Effector memory CD8-positive, alpha-beta T cell (primary cell): ENCODE measurements around the gene BBC3.
"Not testable (repeated sequence)": the region's sequence is repeated elsewhere in the genome, so short reads cannot be mapped to it uniquely, and the experiment has no call there.

ENCODE experiments used
- ATAC-seq: fragments of 150-1000 bp; cut with Tn5 transposase; replicated peaks from 2 replicates; pipeline ENCODE4 v1.10.0; 2021; ENCODE audit warnings: mild to moderate bottlenecking, moderate library complexity
- DNase-seq, 3 experiments: peaks; one replicate each; pipeline ENCODE4 v3.0.0; 2021
- H3K27ac Mint-ChIP-seq, 2 donors: one replicate each; pipeline ENCODE4 v1.8.0; 2022; ENCODE audit warnings: mild to moderate bottlenecking in 2 of 2, mixed read lengths in 2 of 2, moderate library complexity in 2 of 2
- H3K27me3 Mint-ChIP-seq, 2 donors: one replicate each; pipeline ENCODE4 v1.8.0; 2022; ENCODE audit warnings: mixed read lengths in 2 of 2
- H3K36me3 Mint-ChIP-seq: one replicate; pipeline ENCODE4 v1.8.0; 2022; ENCODE audit warnings: mild to moderate bottlenecking, moderate library complexity, mixed read lengths; ENCODE audit not compliant: insufficient read depth
- H3K4me1 Mint-ChIP-seq, 2 donors: one replicate each; pipeline ENCODE4 v1.8.0; 2022; ENCODE audit warnings: low read depth in 2 of 2, mixed read lengths in 2 of 2
- H3K4me3 Mint-ChIP-seq, 2 donors: one replicate each; pipeline ENCODE4 v1.8.0; 2022; ENCODE audit warnings: mild to moderate bottlenecking in 2 of 2, mixed read lengths in 2 of 2, moderate library complexity in 2 of 2
- H3K9me3 Mint-ChIP-seq, 2 donors: one replicate each; pipeline ENCODE4 v1.8.0; 2022; ENCODE audit warnings: mixed read lengths in 2 of 2

The BBC3 gene

GRCh38 chr19:47268028-47268427 is 37.0 kb upstream of the BBC3 start:
- no peak for ATAC-seq
- no peak overlapping the region for H3K4me3 Mint-ChIP-seq
- no peaks in the 10 kb centered on the region for H3K27me3 Mint-ChIP-seq
- peaks cover 49% of the 10 kb centered on the region for H3K36me3 Mint-ChIP-seq
- no peaks in the 10 kb centered on the region for H3K9me3 Mint-ChIP-seq
- H3K4me1 Mint-ChIP-seq: peaks cover 9 to 11% of the 10 kb centered on the region in 2 donors
- no peak for DNase-seq
- H3K27ac Mint-ChIP-seq: peak overlapping the region in 1 of 2 donors; percentile 20

GRCh38 chr19:47267350-47267759 is 36.4 kb upstream of the BBC3 start:
- Mint-ChIP-seq H3K4me1 (peaks cover 2 to 5% of the 10 kb centered on the region in 2 donors), H3K9me3 (no peaks in the 10 kb centered on the region), H3K27me3 (no peaks in the 10 kb centered on the region), H3K4me3 (no peak overlapping the region), H3K27ac (no peak overlapping the region), H3K36me3 (peaks cover 50% of the 10 kb centered on the region)
- no peak for ATAC-seq
- no peak for DNase-seq

- H3K27me3 Mint-ChIP-seq: no peaks in the 10 kb centered on the region
These were observed 35.5 kb upstream of the BBC3 start for GRCh38 chr19:47266401-47266941.

DNA sequence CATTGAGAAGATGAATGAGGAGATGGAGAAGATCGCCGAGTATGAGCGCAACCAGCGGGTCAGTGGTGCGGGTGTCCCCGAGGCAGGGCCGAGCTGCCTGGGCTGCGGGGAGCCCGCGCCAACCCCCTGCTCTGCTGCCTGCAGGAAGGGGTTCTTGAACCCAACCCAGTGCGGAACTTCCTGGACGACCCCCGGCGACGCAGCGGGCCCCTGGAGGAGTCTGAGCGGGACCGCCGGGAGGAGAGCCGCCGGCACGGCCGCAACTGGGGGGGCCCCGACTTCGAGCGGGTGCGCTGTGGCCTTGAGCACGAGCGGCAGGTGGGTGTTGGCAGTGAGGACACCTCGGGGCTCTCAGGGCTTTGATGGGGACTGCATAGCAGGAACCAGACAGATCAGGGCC is 33.6 kb upstream of the BBC3 start:
- no peak overlapping the region for H3K27ac Mint-ChIP-seq
- no peak overlapping the region for H3K4me3 Mint-ChIP-seq
- H3K9me3 Mint-ChIP-seq: no peaks in the 10 kb centered on the region
- H3K36me3 Mint-ChIP-seq: peaks cover 56% of the 10 kb centered on the region
- H3K27me3 Mint-ChIP-seq: no peaks in the 10 kb centered on the region
- no peak for DNase-seq
- H3K4me1 Mint-ChIP-seq: peaks cover 0 to 10% of the 10 kb centered on the region in 2 donors
- no peak for ATAC-seq

More at GRCh38 chr19:47266401-47266941, 35.5 kb upstream of the BBC3 start:
- Mint-ChIP-seq H3K4me1 (peaks cover 0 to 3% of the 10 kb centered on the region in 2 donors), H3K4me3 (no peak overlapping the region), H3K9me3 (no peaks in the 10 kb centered on the region), H3K36me3 (peaks cover 51% of the 10 kb centered on the region), H3K27ac (no peak overlapping the region)
- no peak for DNase-seq
- ATAC-seq: no peak

DNA sequence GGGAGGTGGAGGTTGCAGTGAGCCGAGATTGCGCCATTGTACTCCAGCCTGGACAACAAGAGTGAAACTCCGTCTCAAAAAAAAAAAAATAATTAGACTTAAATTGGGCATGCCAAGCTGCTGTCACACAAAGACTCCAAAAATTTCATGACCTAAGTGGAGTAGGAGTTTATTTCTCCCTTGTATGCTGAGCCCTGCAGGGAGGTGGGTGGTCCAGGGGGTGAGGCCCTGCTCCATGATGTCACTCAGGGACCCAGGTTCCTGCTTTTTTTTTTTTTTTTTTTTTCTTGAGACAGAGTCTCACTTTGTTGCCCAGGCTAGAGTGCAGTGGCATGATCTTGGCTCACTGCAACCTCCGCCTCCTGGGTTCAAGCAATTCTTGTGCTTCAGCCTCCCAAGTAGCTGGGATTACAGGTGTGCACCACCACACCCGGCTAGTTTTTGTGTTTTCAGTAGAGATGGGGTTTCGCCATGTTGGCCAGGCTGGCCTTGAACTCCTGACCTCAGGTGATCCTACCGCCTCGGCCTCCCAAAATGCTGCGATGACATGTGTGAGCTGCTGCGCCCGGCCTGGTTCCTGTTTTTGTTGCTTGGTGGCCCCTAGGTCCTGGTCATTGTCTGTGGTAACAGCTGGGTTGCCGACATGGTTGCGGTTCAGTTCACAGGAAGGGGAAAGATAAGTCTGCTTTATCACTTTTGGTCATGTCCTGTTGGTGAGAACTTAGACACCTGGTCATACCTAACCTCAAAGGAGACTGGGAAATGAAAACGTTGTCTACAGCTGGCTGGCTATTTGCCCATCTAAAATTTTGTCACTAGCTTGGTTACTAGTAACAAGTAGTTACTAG is 31.2 kb upstream of the BBC3 start:
- H3K36me3 Mint-ChIP-seq: peaks cover 71% of the 10 kb centered on the region
- H3K4me3 Mint-ChIP-seq, H3K9me3 Mint-ChIP-seq, DNase-seq, ATAC-seq, H3K27me3 Mint-ChIP-seq, H3K27ac Mint-ChIP-seq: not testable (repeated sequence)
- H3K4me1 Mint-ChIP-seq: peaks cover 11 to 29% of the 10 kb centered on the region in 2 donors

DNA sequence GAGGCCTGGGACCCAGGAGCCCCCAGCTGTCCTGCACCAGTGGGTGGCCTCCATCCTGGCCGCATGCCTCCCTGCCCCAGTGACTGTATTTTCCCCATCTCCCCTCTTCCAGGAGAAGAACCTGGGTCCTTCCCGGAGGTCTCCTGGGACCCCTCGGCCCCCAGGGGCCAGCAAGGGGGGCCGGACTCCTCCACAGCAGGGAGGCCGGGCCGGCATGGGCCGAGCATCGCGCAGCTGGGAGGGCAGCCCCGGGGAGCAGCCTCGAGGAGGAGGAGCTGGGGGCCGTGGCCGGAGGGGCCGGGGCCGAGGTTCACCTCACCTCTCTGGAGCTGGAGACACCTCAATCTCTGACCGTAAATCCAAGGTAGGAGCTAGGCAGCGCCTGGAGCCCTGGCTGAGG is 29.5 kb upstream of the BBC3 start:
- Mint-ChIP-seq H3K36me3 (peaks cover 67% of the 10 kb centered on the region), H3K27me3 (no peaks in the 10 kb centered on the region), H3K4me3 (no peak overlapping the region), H3K27ac (no peak overlapping the region), H3K4me1 (peaks cover 19 to 37% of the 10 kb centered on the region in 2 donors), H3K9me3 (no peaks in the 10 kb centered on the region)
- DNase-seq: no peak
- ATAC-seq: no peak

- Mint-ChIP-seq H3K9me3 (no peaks in the 10 kb centered on the region), H3K4me3 (peak overlapping the region; percentile 54 to 64), H3K27ac (peak overlapping the region; percentile 12 to 75), H3K27me3 (no peaks in the 10 kb centered on the region), H3K36me3 (peaks cover 56% of the 10 kb centered on the region), H3K4me1 (peaks cover 19 to 37% of the 10 kb centered on the region in 2 donors)
- DNase-seq (no peak), ATAC-seq (no peak)
These were observed 28.0 kb upstream of the BBC3 start for GRCh38 chr19:47258895-47259555.

DNA sequence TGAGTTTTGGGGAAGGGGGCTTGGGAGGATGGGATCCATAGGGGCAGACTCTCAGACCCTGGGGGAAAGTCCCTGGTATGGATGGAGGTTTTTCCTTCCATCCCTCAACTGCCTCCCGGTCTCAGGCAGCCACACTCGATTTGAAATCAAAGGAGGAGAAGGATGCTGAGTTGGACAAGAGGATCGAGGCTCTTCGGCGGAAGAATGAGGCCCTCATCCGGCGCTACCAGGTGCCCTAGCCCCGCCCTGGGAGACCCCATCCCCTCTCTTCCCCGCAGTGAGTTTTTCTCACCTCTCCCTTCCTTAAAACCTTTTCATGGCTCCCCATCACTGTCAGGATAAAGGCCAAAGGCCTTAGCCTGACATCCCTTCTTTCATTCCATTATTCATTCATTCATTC is 27.4 kb upstream of the BBC3 start:
- Mint-ChIP-seq H3K36me3 (peaks cover 55% of the 10 kb centered on the region), H3K9me3 (no peaks in the 10 kb centered on the region), H3K27ac (peak overlapping the region in 1 of 2 donors; percentile 95), H3K4me3 (peak overlapping the region; percentile 54 to 88), H3K4me1 (peaks cover 19 to 37% of the 10 kb centered on the region in 2 donors), H3K27me3 (no peaks in the 10 kb centered on the region)
- DNase-seq (no peak), ATAC-seq (no peak)

DNA sequence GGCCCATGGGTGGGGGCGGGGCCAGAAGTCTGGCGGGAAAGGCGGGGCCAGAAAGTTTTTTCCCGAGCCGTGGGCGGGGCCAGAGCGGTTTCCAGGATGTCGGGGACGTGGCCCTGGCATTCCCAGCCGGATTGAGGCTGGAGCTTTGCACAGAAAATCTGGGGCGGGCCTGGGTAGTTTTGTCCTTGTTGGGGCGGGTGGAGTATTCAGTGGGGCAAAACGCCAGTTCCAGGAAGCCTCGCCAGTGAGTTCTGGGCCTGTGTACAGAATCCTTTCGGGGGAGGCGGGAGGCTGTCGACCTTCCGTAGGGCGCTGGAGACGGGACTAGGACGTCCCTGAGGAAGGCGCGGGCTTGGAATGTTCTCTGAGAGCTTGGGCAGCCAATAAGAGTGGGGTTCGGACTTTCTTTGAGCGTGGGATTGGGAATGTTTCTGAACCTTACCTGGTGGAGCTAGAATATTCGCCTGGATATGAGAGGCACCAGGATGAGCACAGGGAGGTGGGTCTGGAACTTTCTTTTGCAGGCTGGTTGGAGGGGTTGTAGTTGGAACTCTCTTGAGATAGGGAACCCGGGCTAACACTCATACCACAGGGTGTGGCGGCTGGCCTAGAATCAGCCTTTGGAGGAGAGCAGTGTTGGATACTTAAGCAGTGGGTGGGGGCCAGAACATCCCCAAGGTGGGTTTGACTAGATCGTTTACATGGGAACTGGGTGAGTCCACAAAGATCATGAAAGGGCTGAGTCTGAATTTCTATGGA is 26.6 kb upstream of the BBC3 start:
- no peak for DNase-seq
- peak overlapping the region; percentile 88 to 97 for H3K4me3 Mint-ChIP-seq
- no peaks in the 10 kb centered on the region for H3K27me3 Mint-ChIP-seq
- no peak for ATAC-seq
- peaks cover 19 to 37% of the 10 kb centered on the region in 2 donors for H3K4me1 Mint-ChIP-seq
- no peaks in the 10 kb centered on the region for H3K9me3 Mint-ChIP-seq
- H3K36me3 Mint-ChIP-seq: peaks cover 56% of the 10 kb centered on the region
- peak overlapping the region; percentile 95 to 97 for H3K27ac Mint-ChIP-seq

GRCh38 chr19:47256693-47257410 is 25.9 kb upstream of the BBC3 start:
- DNase-seq (peak; percentile 99), ATAC-seq (peak; percentile 78)
- Mint-ChIP-seq H3K4me1 (peaks cover 19 to 37% of the 10 kb centered on the region in 2 donors), H3K27ac (peak overlapping the region; percentile 95 to 97), H3K27me3 (no peaks in the 10 kb centered on the region), H3K9me3 (no peaks in the 10 kb centered on the region), H3K36me3 (peaks cover 49% of the 10 kb centered on the region), H3K4me3 (peak overlapping the region; percentile 88 to 97)

- peaks cover 19 to 36% of the 10 kb centered on the region in 2 donors for H3K4me1 Mint-ChIP-seq
- no peaks in the 10 kb centered on the region for H3K27me3 Mint-ChIP-seq
- no peaks in the 10 kb centered on the region for H3K9me3 Mint-ChIP-seq
- H3K4me3 Mint-ChIP-seq: peak within 1 kb of the TSS; percentile 88 to 97
- H3K27ac Mint-ChIP-seq: peak within 1 kb of the TSS; percentile 95 to 97
- peak; percentile 89 to 92 (median 90) for DNase-seq
- H3K36me3 Mint-ChIP-seq: peaks cover 44% of the 10 kb centered on the region
- ATAC-seq: peak; percentile 63
These were observed 25.1 kb upstream of the BBC3 start, which contains the start of gene CCDC9 for GRCh38 chr19:47255879-47256692. Gene CCDC9, plus strand, starts transcription at chr19:47256525. Its CDS starts 1,876 bp downstream, at chr19:47258401.

DNA sequence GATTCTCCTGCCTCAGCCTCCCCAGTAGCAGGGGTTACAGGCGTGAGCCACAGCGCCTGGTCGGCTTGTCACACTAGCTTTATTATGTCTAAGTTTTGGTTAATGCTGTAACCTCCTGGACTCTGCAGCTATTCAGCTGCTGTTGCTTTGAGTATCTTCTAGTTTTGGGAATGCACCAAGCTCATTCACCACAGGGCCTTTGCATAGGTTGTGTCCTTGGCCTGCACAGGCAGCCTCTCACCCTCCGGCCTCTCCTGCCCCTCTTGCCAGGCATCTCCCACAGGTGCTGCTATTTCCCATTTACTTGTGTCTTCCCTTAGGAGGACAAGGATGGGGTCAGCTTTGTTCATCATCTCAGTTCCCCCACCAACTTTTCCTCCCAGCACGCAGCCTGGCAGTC is 23.0 kb upstream of the BBC3 start:
- Mint-ChIP-seq H3K27me3 (no peaks in the 10 kb centered on the region), H3K36me3 (peaks cover 29% of the 10 kb centered on the region), H3K4me3 (no peak overlapping the region), H3K9me3 (no peaks in the 10 kb centered on the region), H3K27ac (no peak overlapping the region), H3K4me1 (peaks cover 19 to 21% of the 10 kb centered on the region in 2 donors)
- ATAC-seq (no peak), DNase-seq (no peak)
